Stimulated activated naive CD8-positive, alpha-beta T cell treated with anti-CD3 and anti-CD28 coated beads, Interleukin-15, Interleukin-2, amounts not matched to agents 100 ng/mL and 50 ng/mL, for 24 hours (primary cell): ENCODE measurements around the gene C1RL.
"Not testable (repeated sequence)": the region's sequence is repeated elsewhere in the genome, so short reads cannot be mapped to it uniquely, and the experiment has no call there.

Source experiments
- H3K27ac Mint-ChIP-seq: one replicate; pipeline ENCODE4 v1.8.0; 2021; ENCODE audit warnings: mild to moderate bottlenecking, mixed read lengths
- H3K27me3 Mint-ChIP-seq: one replicate; pipeline ENCODE4 v1.8.0; 2021; ENCODE audit warnings: mixed read lengths
- H3K36me3 Mint-ChIP-seq: one replicate; pipeline ENCODE4 v1.8.0; 2021; ENCODE audit warnings: low read depth, mixed read lengths
- H3K4me1 Mint-ChIP-seq: one replicate; pipeline ENCODE4 v1.8.0; 2021; ENCODE audit warnings: low read depth, mixed read lengths
- H3K4me3 Mint-ChIP-seq: one replicate; pipeline ENCODE4 v1.8.0; 2021; ENCODE audit warnings: mild to moderate bottlenecking, mixed read lengths
- H3K9me3 Mint-ChIP-seq: one replicate; pipeline ENCODE4 v1.8.0; 2021; ENCODE audit warnings: mixed read lengths

C1RL gene

GRCh38 chr12:7060353-7060954, 48.6 kb downstream of the C1RL start, which contains the start of gene C1S:
Gene C1S (plus strand): TSS chr12:7060718. CDS start chr12:7061913, 1,195 bp downstream.
- Mint-ChIP-seq H3K4me3 (no peak within 1 kb of the TSS), H3K27ac (no peak within 1 kb of the TSS), H3K4me1 (no peaks in the 10 kb centered on the region), H3K27me3 (peaks cover 24% of the 10 kb centered on the region), H3K9me3 (no peaks in the 10 kb centered on the region), H3K36me3 (no peaks in the 10 kb centered on the region)

- no peak overlapping the region for H3K4me3 Mint-ChIP-seq
- H3K27ac Mint-ChIP-seq = no peak overlapping the region
- H3K36me3 Mint-ChIP-seq = no peaks in the 10 kb centered on the region
- H3K9me3 Mint-ChIP-seq = no peaks in the 10 kb centered on the region
- peaks cover 27% of the 10 kb centered on the region for H3K27me3 Mint-ChIP-seq
- H3K4me1 Mint-ChIP-seq = no peaks in the 10 kb centered on the region
Observed at GRCh38 chr12:7059780-7060179, 49.2 kb downstream of the C1RL start.

- Mint-ChIP-seq H3K4me1 (no peaks in the 10 kb centered on the region), H3K9me3 (no peaks in the 10 kb centered on the region), H3K27ac (no peak overlapping the region), H3K36me3 (no peaks in the 10 kb centered on the region), H3K4me3 (no peak overlapping the region), H3K27me3 (peaks cover 31% of the 10 kb centered on the region)
Observed at GRCh38 chr12:7058850-7059395, 50.1 kb downstream of the C1RL start.

- no peaks in the 10 kb centered on the region for H3K9me3 Mint-ChIP-seq
- no peak overlapping the region for H3K27ac Mint-ChIP-seq
- peaks cover 32% of the 10 kb centered on the region for H3K27me3 Mint-ChIP-seq
Observed at GRCh38 chr12:7058163-7058845, 50.7 kb downstream of the C1RL start.

GRCh38 chr12:7055736-7056135, 53.3 kb downstream of the C1RL start:
- not testable (repeated sequence) for H3K27ac Mint-ChIP-seq, H3K4me1 Mint-ChIP-seq, H3K4me3 Mint-ChIP-seq, H3K9me3 Mint-ChIP-seq, H3K36me3 Mint-ChIP-seq
- peaks cover 36% of the 10 kb centered on the region for H3K27me3 Mint-ChIP-seq

More at GRCh38 chr12:7058163-7058845, 50.7 kb downstream of the C1RL start:
- Mint-ChIP-seq H3K36me3 (no peaks in the 10 kb centered on the region), H3K4me3 (no peak overlapping the region), H3K4me1 (no peaks in the 10 kb centered on the region)

GRCh38 chr12:7054925-7055324, 54.1 kb downstream of the C1RL start:
- H3K36me3 Mint-ChIP-seq = no peaks in the 10 kb centered on the region
- H3K27me3 Mint-ChIP-seq = peaks cover 34% of the 10 kb centered on the region
- no peak overlapping the region for H3K27ac Mint-ChIP-seq
- no peaks in the 10 kb centered on the region for H3K4me1 Mint-ChIP-seq
- H3K4me3 Mint-ChIP-seq = no peak overlapping the region
- no peaks in the 10 kb centered on the region for H3K9me3 Mint-ChIP-seq

- peaks cover 16% of the 10 kb centered on the region for H3K27me3 Mint-ChIP-seq
Observed at GRCh38 chr12:7049973-7050372, 59.0 kb downstream of the C1RL start.

GRCh38 chr12:7049445-7049951, 59.5 kb downstream of the C1RL start:
- peaks cover 13% of the 10 kb centered on the region for H3K27me3 Mint-ChIP-seq
- H3K27ac Mint-ChIP-seq, H3K9me3 Mint-ChIP-seq, H3K4me3 Mint-ChIP-seq, H3K4me1 Mint-ChIP-seq, H3K36me3 Mint-ChIP-seq: not testable (repeated sequence)

More at GRCh38 chr12:7049973-7050372, 59.0 kb downstream of the C1RL start:
- H3K36me3 Mint-ChIP-seq, H3K4me1 Mint-ChIP-seq, H3K9me3 Mint-ChIP-seq, H3K4me3 Mint-ChIP-seq, H3K27ac Mint-ChIP-seq: not testable (repeated sequence)

GRCh38 chr12:7047306-7047705, 61.7 kb downstream of the C1RL start:
- Mint-ChIP-seq H3K4me3 (no peak overlapping the region), H3K27ac (no peak overlapping the region), H3K9me3 (no peaks in the 10 kb centered on the region), H3K27me3 (peaks cover 5% of the 10 kb centered on the region), H3K36me3 (no peaks in the 10 kb centered on the region), H3K4me1 (peaks cover 7% of the 10 kb centered on the region)

GRCh38 chr12:7046383-7047105, 62.5 kb downstream of the C1RL start:
- H3K9me3 Mint-ChIP-seq = no peaks in the 10 kb centered on the region
- no peak overlapping the region for H3K4me3 Mint-ChIP-seq
- H3K27me3 Mint-ChIP-seq = peaks cover 4% of the 10 kb centered on the region
- peaks cover 7% of the 10 kb centered on the region for H3K4me1 Mint-ChIP-seq
- no peak overlapping the region for H3K27ac Mint-ChIP-seq
- H3K36me3 Mint-ChIP-seq = no peaks in the 10 kb centered on the region

- Mint-ChIP-seq H3K9me3 (no peaks in the 10 kb centered on the region), H3K4me1 (peaks cover 7% of the 10 kb centered on the region), H3K27ac (no peak overlapping the region), H3K4me3 (no peak overlapping the region), H3K27me3 (no peaks in the 10 kb centered on the region), H3K36me3 (no peaks in the 10 kb centered on the region)
Observed at GRCh38 chr12:7045913-7046312, 63.1 kb downstream of the C1RL start.
